Fibroblast of peridontal ligament (primary cell): Measurements from ENCODE around the gene GLE1.
A peak's percentile ranks its signal among the peaks of the same experiment; 100 is the strongest.
"Not testable (repeated sequence)": the region's sequence is repeated elsewhere in the genome, so short reads cannot be mapped to it uniquely, and the experiment has no call there.

ENCODE experiments used
- DNase-seq: peaks from one replicate; pipeline ENCODE4 v3.0.0-alpha.2; 2010; ENCODE audit errors: extremely low read depth

Gene GLE1

DNA sequence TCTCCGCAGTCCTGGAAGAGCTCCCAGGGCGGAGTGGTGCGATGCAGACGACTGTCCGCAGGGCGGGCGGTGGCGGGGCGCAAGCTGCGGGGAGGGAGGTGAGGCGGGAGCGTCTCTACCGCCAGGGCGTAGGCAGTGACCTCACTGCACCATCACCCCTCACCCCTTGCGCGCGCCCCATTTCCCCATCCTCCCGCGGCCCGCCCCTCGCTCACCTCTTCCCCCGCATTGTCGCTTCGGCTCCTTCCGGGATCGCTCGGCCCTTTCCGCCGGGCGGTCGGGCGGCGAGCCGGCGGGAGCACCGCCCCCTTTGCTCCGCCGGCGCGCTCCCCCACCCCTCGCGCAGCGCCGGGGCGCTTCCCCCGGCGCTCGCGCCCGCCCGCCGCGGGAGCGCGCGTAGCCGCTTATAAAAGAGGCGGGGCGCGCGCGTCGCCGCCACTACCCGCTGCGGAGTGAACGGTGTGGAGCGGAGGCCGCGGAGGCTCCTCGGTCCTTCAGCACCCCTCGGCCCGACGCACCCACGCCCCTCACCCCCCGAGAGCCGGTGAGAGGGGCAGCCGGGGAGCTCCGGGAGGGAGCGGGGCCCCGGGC lies 47.7 kb downstream of the GLE1 start, which contains the start of gene SPTAN1:
Gene SPTAN1 (plus strand): TSS at position 435 of the 591 bp plus-strand sequence. CDS start 14,154 bp downstream, outside the sequence.
- DNase-seq, result peak; percentile 79

GRCh38 chr9:128552744-128553440 lies 48.4 kb downstream of the GLE1 start:
- DNase-seq, result no peak

DNA sequence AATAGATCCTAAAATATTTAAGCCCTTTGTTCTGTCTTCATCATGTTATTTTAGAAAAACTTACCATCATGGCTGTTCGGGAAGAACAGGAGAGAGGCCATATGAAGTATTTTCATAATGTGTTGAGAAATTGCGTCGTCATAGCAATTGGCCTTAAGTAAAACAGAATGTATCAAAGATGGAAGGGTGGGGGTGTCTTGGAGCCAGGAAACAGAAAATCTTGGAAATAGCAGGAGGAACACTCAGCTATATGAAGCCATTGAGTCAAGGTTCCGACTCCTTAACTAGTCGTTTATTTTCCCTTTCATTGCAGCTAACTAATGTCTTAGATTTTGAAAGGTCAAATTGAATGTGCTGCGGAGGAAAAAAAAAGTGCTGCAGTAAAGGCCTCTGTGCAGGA lies 49.2 kb downstream of the GLE1 start:
- DNase-seq, result peak; percentile 93

GRCh38 chr9:128554155-128554862 lies 49.8 kb downstream of the GLE1 start:
- peak; percentile 91 for DNase-seq

DNA sequence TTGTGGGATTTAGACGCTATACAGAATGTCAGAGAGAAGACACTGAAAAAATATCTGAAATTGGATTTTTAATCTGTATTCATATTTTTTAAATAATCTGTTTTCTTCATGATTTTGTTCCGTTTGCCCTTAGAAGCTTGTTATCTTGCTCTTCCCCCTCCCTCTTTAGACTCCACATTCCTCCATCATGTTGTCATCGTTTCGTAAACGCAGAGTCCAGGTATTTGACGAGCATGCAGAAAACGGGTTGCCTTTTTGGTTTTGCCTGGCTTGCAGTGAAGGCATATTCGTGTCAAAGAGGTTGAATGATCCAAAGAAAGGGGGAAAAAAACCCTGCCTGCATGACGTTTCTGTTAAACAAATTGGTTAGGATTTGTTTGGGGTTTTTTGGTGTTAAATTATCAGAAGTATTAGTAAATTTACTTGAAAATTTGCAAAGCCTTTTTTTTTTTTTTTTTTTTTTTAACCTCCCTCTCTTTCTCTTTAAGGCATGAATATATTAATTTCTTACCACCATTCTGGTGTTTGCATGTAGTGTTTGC lies 50.7 kb downstream of the GLE1 start:
- peak; percentile 52 for DNase-seq

GRCh38 chr9:128556276-128556675 lies 51.8 kb downstream of the GLE1 start:
- DNase-seq, result no peak

- DNase-seq, result peak; percentile 9
Measured at GRCh38 chr9:128556926-128557634, 52.6 kb downstream of the GLE1 start.

- peak; percentile 87 for DNase-seq
Measured at GRCh38 chr9:128558431-128559310, 54.2 kb downstream of the GLE1 start.

DNA sequence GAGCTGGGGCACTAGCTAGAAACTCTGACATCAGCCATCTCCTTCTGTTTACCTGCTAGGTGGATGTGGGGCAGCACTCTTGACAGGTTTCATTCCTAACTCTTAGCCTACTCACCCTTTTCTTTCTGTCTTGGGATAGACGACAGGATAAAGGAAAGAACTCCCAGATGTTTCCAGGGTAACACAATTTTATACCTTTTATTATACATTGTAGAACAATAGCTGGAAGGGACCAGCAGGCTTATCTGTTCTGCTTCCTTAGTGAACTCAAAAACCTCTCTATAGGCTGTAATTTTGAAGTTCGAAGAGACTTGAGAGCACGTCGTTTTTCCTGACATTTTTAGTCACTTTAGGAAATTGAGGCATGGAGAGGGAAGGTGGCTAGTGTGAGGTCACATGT lies 61.1 kb downstream of the GLE1 start:
- DNase-seq, result no peak

DNA sequence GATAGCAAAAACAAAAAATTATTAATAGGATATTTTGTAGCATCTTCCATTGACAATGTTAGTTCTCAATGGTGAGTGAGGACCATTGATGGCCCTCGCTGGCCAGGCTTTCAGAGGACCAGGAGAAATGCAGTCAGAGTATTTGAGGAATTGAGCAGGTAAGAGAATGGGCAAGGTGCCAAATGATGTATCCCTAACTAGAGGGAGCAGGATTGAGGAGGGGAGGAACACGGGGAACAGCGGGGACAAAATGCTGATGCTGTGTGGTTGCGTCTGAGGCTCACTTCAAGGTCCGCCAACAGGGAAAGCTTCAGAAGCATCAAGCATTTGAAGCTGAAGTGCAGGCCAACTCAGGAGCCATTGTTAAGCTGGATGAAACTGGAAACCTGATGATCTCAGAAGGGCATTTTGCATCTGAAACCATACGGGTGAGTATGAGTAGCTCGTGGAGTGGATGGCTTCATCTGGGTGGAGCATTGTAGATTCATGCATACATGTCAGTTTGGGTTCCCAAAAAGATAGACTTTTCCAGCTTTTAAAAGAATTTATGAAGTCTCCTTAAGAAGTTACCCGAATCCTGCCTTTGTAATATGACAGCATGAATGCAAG lies 64.1 kb downstream of the GLE1 start:
- DNase-seq, result peak; percentile 40

GRCh38 chr9:128575469-128575868 lies 71.0 kb downstream of the GLE1 start:
- DNase-seq, result peak; percentile 80

- peak; percentile 86 for DNase-seq
Measured at GRCh38 chr9:128575916-128576315, 71.4 kb downstream of the GLE1 start.

- DNase-seq, result no peak
Measured at GRCh38 chr9:128577206-128577605, 72.7 kb downstream of the GLE1 start.

GRCh38 chr9:128579194-128579593 lies 74.7 kb downstream of the GLE1 start:
- no peak for DNase-seq

DNA sequence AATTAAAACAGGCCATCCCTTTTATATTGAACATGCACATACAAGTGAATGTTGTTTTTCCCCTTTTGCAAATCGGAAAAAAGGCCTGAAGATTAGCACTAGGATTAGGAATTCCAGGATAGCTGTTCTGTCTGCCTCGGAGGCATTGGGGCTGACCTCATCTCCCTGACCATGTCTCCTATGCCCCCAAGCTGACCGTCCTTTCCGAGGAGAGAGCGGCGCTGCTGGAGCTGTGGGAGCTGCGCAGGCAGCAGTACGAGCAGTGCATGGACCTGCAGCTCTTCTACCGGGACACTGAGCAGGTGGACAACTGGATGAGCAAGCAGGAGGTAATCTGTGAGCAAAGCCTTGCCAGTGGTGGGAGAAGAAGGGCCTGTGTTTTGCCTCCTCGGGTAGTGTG lies 76.2 kb downstream of the GLE1 start:
- DNase-seq, result no peak

DNA sequence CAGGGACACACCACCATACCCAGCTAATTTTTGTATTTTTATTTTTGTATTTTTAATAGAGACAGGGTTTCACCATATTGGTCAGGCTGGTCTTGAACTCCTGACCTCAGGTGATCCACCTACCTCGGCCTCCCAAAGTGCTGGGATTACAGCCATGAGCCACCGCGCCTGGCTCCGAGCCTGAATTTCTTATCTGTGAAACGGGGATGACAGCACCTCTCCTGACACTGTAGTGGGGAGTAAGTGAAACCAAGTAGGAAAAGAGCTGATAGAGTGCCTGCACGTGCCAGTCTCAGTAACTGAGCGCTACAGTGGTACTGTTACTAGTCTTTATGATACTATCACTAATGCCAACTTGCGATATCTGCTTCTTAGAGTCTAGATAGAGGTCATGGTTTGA lies 80.6 kb downstream of the GLE1 start:
- not testable (repeated sequence) for DNase-seq

DNA sequence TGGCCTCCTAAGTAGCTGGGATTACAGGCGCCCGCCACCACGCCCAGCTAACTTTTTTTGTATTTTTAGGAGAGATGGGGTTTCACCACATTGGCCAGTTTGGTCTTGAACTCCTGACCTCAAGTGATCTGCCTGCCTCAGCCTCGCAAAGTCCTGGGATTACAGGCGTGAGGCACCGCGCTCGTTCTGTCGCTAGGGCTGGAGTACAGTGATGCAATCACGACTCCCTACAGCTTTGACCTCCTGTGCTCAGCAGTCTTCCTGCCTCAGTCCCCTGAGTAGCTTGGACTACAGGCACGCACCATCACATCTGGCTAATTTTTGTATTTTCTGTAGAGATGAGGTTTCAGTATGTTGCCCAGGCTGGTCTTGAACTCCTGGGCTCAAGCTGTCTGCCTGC lies 82.4 kb downstream of the GLE1 start:
- DNase-seq, result not testable (repeated sequence)

- no peak for DNase-seq
Measured at GRCh38 chr9:128587453-128587852, 82.9 kb downstream of the GLE1 start.

DNA sequence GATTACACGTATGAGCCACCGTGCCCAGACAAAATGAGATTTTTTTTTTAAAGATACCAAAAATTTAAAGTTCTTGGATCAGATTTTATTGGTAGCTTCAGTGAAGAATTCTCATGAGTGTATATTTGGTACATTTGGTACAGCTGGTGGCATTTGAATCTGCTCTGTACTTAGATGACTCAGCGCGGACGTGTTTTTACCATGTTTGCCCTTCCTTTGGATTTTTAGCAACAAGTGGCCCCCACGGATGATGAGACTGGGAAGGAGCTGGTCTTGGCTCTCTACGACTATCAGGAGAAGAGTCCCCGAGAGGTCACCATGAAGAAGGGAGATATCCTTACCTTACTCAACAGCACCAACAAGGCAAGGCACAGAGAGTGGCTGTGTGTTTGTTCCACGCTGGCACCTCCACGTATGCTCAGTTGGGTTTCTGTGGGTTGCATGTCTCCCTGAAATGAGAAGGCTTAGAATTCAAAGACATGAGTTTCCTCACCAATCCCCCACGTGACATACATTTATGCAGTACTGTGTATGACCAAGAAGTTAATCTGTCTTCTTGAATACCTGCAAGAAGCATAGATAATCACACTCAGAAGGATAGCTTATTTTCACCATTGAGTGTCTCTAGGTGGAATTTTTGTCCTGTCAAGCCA lies 84.2 kb downstream of the GLE1 start:
- no peak for DNase-seq
